H9 (cell line): ENCODE results near the gene NSMF. TPM values are rescaled to one million over a fixed set of nuclear protein-coding genes. Genes with fewer than 3 reads are reported as not detected.

ENCODE experiments used
- DNase-seq: peaks from one replicate; pipeline ENCODE4 v3.0.0-alpha.2; 2017
- H2AFZ ChIP-seq: one replicate; pipeline ENCODE4 v1.6.1; 2013; ENCODE audit warnings: mild to moderate bottlenecking, low read length, control low read depth, moderate library complexity
- H2AK5ac ChIP-seq: 2 replicates; pipeline ENCODE4 v1.6.1; 2013; ENCODE audit warnings: low read length, control low read depth, mixed read lengths; ENCODE audit not compliant: insufficient read length
- H2BK120ac ChIP-seq: one replicate; pipeline ENCODE4 v1.6.1; 2013; ENCODE audit warnings: low read depth, mild to moderate bottlenecking, low read length, control low read depth, inconsistent platforms; ENCODE audit not compliant: poor library complexity, severe bottlenecking
- H2BK12ac ChIP-seq: 2 replicates; pipeline ENCODE4 v1.6.1; 2013; ENCODE audit warnings: low read length, control low read depth, mixed read lengths, low read depth; ENCODE audit not compliant: insufficient read length
- H2BK15ac ChIP-seq: 2 replicates; pipeline ENCODE4 v1.6.1; 2013; ENCODE audit warnings: low read depth, low read length, control low read depth
- H2BK20ac ChIP-seq: one replicate; pipeline ENCODE4 v1.6.1; 2013; ENCODE audit warnings: low read depth, mild to moderate bottlenecking, low read length, control low read depth, inconsistent platforms; ENCODE audit not compliant: poor library complexity, severe bottlenecking
- H2BK5ac ChIP-seq: 2 replicates; pipeline ENCODE4 v1.6.1; 2013; ENCODE audit warnings: low read length, control low read depth, mixed read lengths; ENCODE audit not compliant: insufficient read length
- H3K14ac ChIP-seq: 2 replicates; pipeline ENCODE4 v1.6.1; 2013; ENCODE audit warnings: low read length, control low read depth; ENCODE audit not compliant: insufficient read depth
- H3K18ac ChIP-seq: 2 replicates; pipeline ENCODE4 v1.6.1; 2013; ENCODE audit warnings: low read depth, mild to moderate bottlenecking, mixed read lengths, low read length, control low read depth; ENCODE audit not compliant: insufficient read length
- H3K23ac ChIP-seq: 2 replicates; pipeline ENCODE4 v1.6.1; 2013; ENCODE audit warnings: low read length, control low read depth, mixed read lengths, low read depth; ENCODE audit not compliant: insufficient read length
- H3K23me2 ChIP-seq: 2 replicates; pipeline ENCODE4 v1.6.1; 2013; ENCODE audit warnings: low read depth, mild to moderate bottlenecking, mixed read lengths, low read length, control low read depth; ENCODE audit not compliant: insufficient read length, poor library complexity, severe bottlenecking
- H3K27ac ChIP-seq: 2 replicates; pipeline ENCODE4 v1.5.1; 2013; ENCODE audit warnings: low read length, control low read depth, mixed read lengths, low read depth; ENCODE audit not compliant: insufficient read length
- H3K27me3 ChIP-seq: 2 replicates; pipeline ENCODE4 v1.6.1; 2013; ENCODE audit warnings: low read length, control low read depth, inconsistent platforms; ENCODE audit not compliant: insufficient read depth
- H3K4ac ChIP-seq: 2 replicates; pipeline ENCODE4 v1.6.1; 2013; ENCODE audit warnings: low read depth, mild to moderate bottlenecking, control low read depth, inconsistent platforms, low read length, moderate library complexity
- H3K4me1 ChIP-seq: 2 replicates; pipeline ENCODE4 v1.6.1; 2013; ENCODE audit warnings: low read length, control low read depth, inconsistent platforms; ENCODE audit not compliant: insufficient read depth
- H3K4me2 ChIP-seq: 2 replicates; pipeline ENCODE4 v1.6.1; 2013; ENCODE audit warnings: low read length, control low read depth, mixed read lengths; ENCODE audit not compliant: insufficient read length, insufficient read depth
- H3K56ac ChIP-seq: 2 replicates; pipeline ENCODE4 v1.6.1; 2013; ENCODE audit warnings: low read depth, mild to moderate bottlenecking, mixed read lengths, low read length, control low read depth; ENCODE audit not compliant: insufficient read length
- H3K79me1 ChIP-seq: 2 replicates; pipeline ENCODE4 v1.6.1; 2013; ENCODE audit warnings: low read depth, mild to moderate bottlenecking, moderate library complexity, low read length, control low read depth, inconsistent platforms; ENCODE audit not compliant: insufficient read depth, poor library complexity, severe bottlenecking
- H3K79me2 ChIP-seq: 2 replicates; pipeline ENCODE4 v1.6.1; 2013; ENCODE audit warnings: low read length, control low read depth, inconsistent platforms; ENCODE audit not compliant: insufficient read depth
- H3K9ac ChIP-seq: 2 replicates; pipeline ENCODE4 v1.6.1; 2013; ENCODE audit warnings: low read length, control low read depth, mixed read lengths; ENCODE audit not compliant: insufficient read length; ENCODE audit errors: extremely low read depth
- H3K9me3 ChIP-seq: one replicate; pipeline ENCODE4 v1.6.1; 2013; ENCODE audit warnings: low read depth, low read length, inconsistent platforms; ENCODE audit not compliant: control insufficient read depth
- H3T11ph ChIP-seq: one replicate; pipeline ENCODE4 v1.6.1; 2013; ENCODE audit warnings: mild to moderate bottlenecking, low read length, control low read depth, inconsistent platforms
- H4K20me1 ChIP-seq: one replicate; pipeline ENCODE4 v1.6.1; 2013; ENCODE audit not compliant: control insufficient read depth, insufficient read length, insufficient read depth
- H4K5ac ChIP-seq: 2 replicates; pipeline ENCODE4 v1.6.1; 2013; ENCODE audit warnings: low read depth, mild to moderate bottlenecking, mixed read lengths, low read length, control low read depth; ENCODE audit not compliant: insufficient read length
- H4K8ac ChIP-seq: replicated peaks from 2 replicates; pipeline ENCODE4 v1.6.1; 2013; ENCODE audit warnings: low read length, control low read depth, mixed read lengths, low read depth; ENCODE audit not compliant: insufficient read length
- H4K91ac ChIP-seq: 2 replicates; pipeline ENCODE4 v1.6.1; 2013; ENCODE audit warnings: low read depth, mild to moderate bottlenecking, moderate library complexity, mixed read lengths, low read length, control low read depth; ENCODE audit not compliant: insufficient read length
- H3K27ac Mint-ChIP-seq, 3 experiments: 2 replicates in 2 of 3; 3 replicates in 1 of 3; pipeline ENCODE4 v1.8.0; 2020 to 2021; ENCODE audit warnings: mixed read lengths in 3 of 3, mild to moderate bottlenecking in 1 of 3, moderate library complexity in 1 of 3
- H3K27me3 Mint-ChIP-seq: 2 replicates; pipeline ENCODE4 v1.8.0; 2021; ENCODE audit warnings: low read depth, mild to moderate bottlenecking, moderate library complexity, mixed read lengths
- H3K36me3 Mint-ChIP-seq, 3 experiments: 2 replicates in 2 of 3; 3 replicates in 1 of 3; pipeline ENCODE4 v1.8.0; 2020 to 2021; ENCODE audit warnings: low read depth in 3 of 3, mixed read lengths in 3 of 3; ENCODE audit not compliant: insufficient read depth in 1 of 3
- H3K4me1 Mint-ChIP-seq, 2 experiments: 2 replicates each; pipeline ENCODE4 v1.8.0; 2020; ENCODE audit warnings: mixed read lengths in 2 of 2
- H3K4me3 Mint-ChIP-seq, 2 experiments: 2 replicates in 1 of 2; 3 replicates in 1 of 2; pipeline ENCODE4 v1.8.0; 2020 to 2021; ENCODE audit warnings: mild to moderate bottlenecking in 2 of 2, mixed read lengths in 2 of 2, moderate library complexity in 1 of 2
- H3K9me3 Mint-ChIP-seq, 2 experiments: 2 replicates in 1 of 2; 3 replicates in 1 of 2; pipeline ENCODE4 v1.8.0; 2020; ENCODE audit warnings: mild to moderate bottlenecking in 2 of 2, mixed read lengths in 2 of 2, moderate library complexity in 1 of 2
- CTCF ChIP-seq: fragments of 200-600 bp; sonication (generic); conservative IDR thresholded peaks from 3 replicates; pipeline ENCODE4 v1.8.0; 2021; ENCODE audit warnings: antibody characterized with exemption, mild to moderate bottlenecking
- WGBS: extraction: QIAGEN DNeasy Blood & Tissue Kit; methylation state at CpG from one replicate; pipeline ENCODE4 v1.1.7; 2013; ENCODE audit warnings: missing lambda C conversion rate, low lambda C conversion rate, mixed read lengths; ENCODE audit not compliant: insufficient read length; ENCODE audit errors: extremely low coverage; 5-methylcytosine and 5-hydroxymethylcytosine counted together
- total RNA-seq: library from RNA; stranded (reverse); gene quantifications from 2 replicates; pipeline ENCODE4 v1.2.1, GENCODE V29; 2021

The NSMF gene
- total RNA-seq, 1 experiment from 2014 or later, result 46.3 TPM

DNA sequence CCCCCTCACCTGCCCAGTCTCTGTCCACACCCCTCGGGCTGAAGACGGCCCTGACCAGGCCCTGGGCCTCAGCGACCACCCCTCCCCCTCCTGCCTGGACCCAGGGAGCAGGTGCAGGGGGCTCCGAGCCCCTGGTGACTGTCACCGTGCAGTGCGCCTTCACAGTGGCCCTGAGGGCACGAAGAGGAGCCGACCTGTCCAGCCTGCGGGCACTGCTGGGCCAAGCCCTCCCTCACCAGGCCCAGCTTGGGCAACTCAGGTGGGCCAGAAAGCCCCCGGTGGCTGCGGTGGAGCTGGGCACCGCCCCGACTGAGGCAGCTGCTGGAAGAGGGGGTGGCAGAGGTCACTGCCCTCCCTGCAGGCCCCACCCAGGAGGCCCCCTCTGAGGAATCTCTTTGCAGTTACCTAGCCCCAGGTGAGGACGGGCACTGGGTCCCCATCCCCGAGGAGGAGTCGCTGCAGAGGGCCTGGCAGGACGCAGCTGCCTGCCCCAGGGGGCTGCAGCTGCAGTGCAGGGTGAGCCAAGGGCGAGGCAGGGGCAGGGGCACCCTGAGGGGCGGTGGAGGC, 25.7 kb downstream of the NSMF start:
- no peak overlapping the region for H2BK20ac ChIP-seq
- H4K20me1 ChIP-seq, result no peaks in the 10 kb centered on the region
- no peak for DNase-seq
- H3K18ac ChIP-seq, result no peak overlapping the region
- H3K4me2 ChIP-seq, result no peak overlapping the region
- H3K23ac ChIP-seq, result no peak overlapping the region
- no peak for TF ChIP-seq CTCF
- no peak overlapping the region for H3K27ac ChIP-seq
- no peak overlapping the region for H2BK12ac ChIP-seq
- H3K4me1 Mint-ChIP-seq, result no peaks in the 10 kb centered on the region; a peak in 1 of 4 replicates
- H3K4me1 ChIP-seq, result no peaks in the 10 kb centered on the region
- no peaks in the 10 kb centered on the region for H3K79me1 ChIP-seq
- no peak overlapping the region for H2BK120ac ChIP-seq
- H4K8ac ChIP-seq, result no peak overlapping the region
- H3T11ph ChIP-seq, result no peak overlapping the region
- no peaks in the 10 kb centered on the region for H3K79me2 ChIP-seq
- H2AFZ ChIP-seq, result no peak overlapping the region
- no peak overlapping the region for H3K27ac Mint-ChIP-seq
- H3K27me3 Mint-ChIP-seq, result peaks cover 3% of the 10 kb centered on the region; the same call in 1 of the 2 replicates
- no peak overlapping the region for H2AK5ac ChIP-seq
- H2BK5ac ChIP-seq, result no peak overlapping the region
- H4K5ac ChIP-seq, result no peak overlapping the region
- no peaks in the 10 kb centered on the region for H3K27me3 ChIP-seq
- H3K36me3 Mint-ChIP-seq, result no peaks in the 10 kb centered on the region
- no peaks in the 10 kb centered on the region for H3K9me3 Mint-ChIP-seq
- H3K9ac ChIP-seq, result no peak overlapping the region
- WGBS, result no CpG with 5 or more reads among the region's 19 CpGs
- H3K56ac ChIP-seq, result no peak overlapping the region
- no peak overlapping the region for H3K4ac ChIP-seq
- no peak overlapping the region for H2BK15ac ChIP-seq
- H3K4me3 Mint-ChIP-seq, result no peak overlapping the region
- no peak overlapping the region for H4K91ac ChIP-seq
- no peaks in the 10 kb centered on the region for H3K23me2 ChIP-seq
- no peak overlapping the region for H3K14ac ChIP-seq
- no peaks in the 10 kb centered on the region for H3K9me3 ChIP-seq
